Measurements from ENCODE around the gene BRCA1.
"Not testable (repeated sequence)": the region's sequence is repeated elsewhere in the genome, so short reads cannot be mapped to it uniquely, and the experiment has no call there.

BRCA1 gene

DNA sequence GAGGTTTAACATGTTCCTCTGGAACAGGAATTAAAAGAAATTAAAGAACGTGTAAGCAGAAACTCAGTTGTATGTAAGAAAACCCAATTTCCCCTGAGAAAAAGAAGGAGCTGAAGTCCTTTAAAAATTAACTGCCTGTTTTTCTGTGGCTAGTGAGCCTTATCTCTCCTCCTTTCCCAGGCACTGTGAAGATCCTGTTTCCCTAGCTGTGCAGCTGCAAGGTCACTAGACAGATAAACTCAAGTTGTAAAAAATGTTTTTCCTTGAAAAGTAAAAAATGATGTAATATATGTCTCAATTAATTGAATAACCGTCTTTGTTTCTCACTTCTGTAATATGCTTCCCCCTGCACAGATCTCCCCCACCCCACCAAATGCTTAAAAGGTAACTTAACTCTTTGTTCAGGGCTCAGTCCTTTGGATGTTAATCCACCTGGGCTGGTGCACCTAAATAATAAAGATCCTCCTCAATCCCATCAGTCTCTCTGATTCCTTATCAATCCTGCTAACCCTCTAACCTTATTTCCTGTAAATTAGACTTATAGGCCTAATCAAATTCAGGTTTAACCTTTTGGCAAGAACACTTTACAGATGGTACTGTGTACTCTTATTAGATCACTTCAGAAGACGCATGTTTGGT lies 28.2 kb upstream of the BRCA1 start:
- 95 to 98% methylated on average over 3 of the region's 3 CpGs for WGBS, 2 experiments
- not testable (repeated sequence) for H3K4me1 ChIP-seq (ENCODE audit: control insufficient read depth, insufficient read depth, low read length)

DNA sequence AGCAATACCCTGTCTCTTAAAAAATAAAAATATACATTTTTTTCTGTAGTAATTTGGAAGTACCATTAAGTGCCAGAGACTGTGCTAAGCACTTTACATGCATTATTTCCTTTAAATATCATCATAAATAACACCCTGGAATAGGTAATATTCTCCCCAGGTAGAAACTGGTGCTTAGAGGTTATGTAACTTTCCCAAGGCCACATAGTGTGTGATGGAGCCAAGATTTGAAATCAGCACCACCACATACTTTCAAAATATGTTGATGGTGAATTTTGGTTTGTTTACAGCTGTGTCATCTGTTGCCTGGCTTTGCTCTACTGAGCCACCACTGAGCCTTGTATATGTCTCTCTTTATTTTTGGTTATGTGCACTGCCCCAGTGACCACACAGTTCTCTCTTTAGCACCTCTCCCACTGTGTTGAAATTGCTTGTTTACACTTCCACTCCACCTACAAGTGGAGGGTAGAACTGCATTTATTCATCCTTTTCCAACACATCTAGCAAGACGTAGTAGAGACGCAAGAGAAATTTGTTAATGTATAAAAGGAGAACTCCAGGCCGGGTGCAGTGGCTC lies 26.8 kb upstream of the BRCA1 start:
- no peaks in the 10 kb centered on the region for H3K27me3 ChIP-seq (ENCODE audit: control insufficient read depth, insufficient read depth, low read length, poor library complexity, severe bottlenecking)
- H3K27ac ChIP-seq (ENCODE audit: insufficient read depth, low read depth, low read length, poor library complexity, severe bottlenecking) = no peak overlapping the region
- H3K36me3 ChIP-seq (ENCODE audit: control insufficient read depth, insufficient read depth, low read length) = peaks cover 7% of the 10 kb centered on the region
- WGBS, 2 experiments = 98 to 99% methylated on average over 3 of the region's 3 CpGs
- no peaks in the 10 kb centered on the region for H3K9me3 ChIP-seq (ENCODE audit: control insufficient read depth, low read length)
- H3K4me3 ChIP-seq (ENCODE audit: insufficient read depth, low read depth, low read length) = no peak overlapping the region
- H3K4me1 ChIP-seq (ENCODE audit: control insufficient read depth, insufficient read depth, low read length) = no peaks in the 10 kb centered on the region

More for the DNA sequence above, 28.2 kb upstream of the BRCA1 start:
- not testable (repeated sequence) for H3K4me3 ChIP-seq (ENCODE audit: insufficient read depth, low read depth, low read length); H3K27ac ChIP-seq (ENCODE audit: insufficient read depth, low read depth, low read length, poor library complexity, severe bottlenecking); H3K9me3 ChIP-seq (ENCODE audit: control insufficient read depth, low read length); H3K36me3 ChIP-seq (ENCODE audit: control insufficient read depth, insufficient read depth, low read length); H3K27me3 ChIP-seq (ENCODE audit: control insufficient read depth, insufficient read depth, low read length, poor library complexity, severe bottlenecking)

DNA sequence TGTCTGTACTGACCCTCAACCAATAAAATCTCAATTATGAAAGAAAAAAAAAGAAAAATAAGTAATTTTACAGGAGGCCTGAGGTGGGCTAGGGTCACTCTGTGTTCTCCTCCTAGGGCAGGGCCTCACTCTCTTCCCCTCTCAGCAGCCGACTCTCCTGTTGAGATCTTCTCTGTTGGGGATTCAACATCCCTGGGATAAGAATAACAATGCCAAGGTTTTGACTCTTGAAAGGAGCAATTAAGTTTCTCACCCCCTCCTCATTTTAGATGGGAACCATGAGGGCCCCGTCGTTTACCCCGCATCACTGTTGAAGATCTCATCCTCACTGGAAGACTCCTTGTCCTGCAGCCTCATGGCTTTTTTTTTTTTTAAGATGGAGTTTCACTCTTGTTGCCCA lies 21.5 kb upstream of the BRCA1 start:
- Histone ChIP-seq H3K4me1 (ENCODE audit: control insufficient read depth, insufficient read depth, low read length) (no peaks in the 10 kb centered on the region), H3K36me3 (ENCODE audit: control insufficient read depth, insufficient read depth, low read length) (no peaks in the 10 kb centered on the region), H3K4me3 (ENCODE audit: insufficient read depth, low read depth, low read length) (no peak overlapping the region), H3K27ac (ENCODE audit: insufficient read depth, low read depth, low read length, poor library complexity, severe bottlenecking) (no peak overlapping the region), H3K9me3 (ENCODE audit: control insufficient read depth, low read length) (no peaks in the 10 kb centered on the region), H3K27me3 (ENCODE audit: control insufficient read depth, insufficient read depth, low read length, poor library complexity, severe bottlenecking) (no peaks in the 10 kb centered on the region)
- 48 to 57% methylated on average over 4 of the region's 4 CpGs for WGBS, 2 experiments

DNA sequence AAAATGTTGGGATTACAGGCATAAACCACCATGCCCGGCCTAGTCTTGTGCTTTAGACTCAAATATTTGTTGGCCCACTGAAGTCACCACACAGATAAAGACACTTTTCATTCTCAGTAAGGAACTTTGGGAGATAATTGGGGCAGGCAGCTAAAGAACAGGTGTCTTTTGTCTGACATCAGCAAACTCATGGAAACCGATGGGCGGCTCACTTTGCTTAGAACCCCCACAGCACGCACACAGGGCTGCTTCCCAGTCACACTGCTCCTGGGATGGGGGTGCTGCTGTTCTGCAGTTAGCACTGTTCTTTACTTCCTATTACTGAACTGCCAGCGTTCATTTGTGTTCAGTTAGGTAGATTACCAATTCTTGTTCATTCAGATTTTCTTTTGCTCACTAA lies 18.0 kb upstream of the BRCA1 start:
- 93 to 95% methylated on average over 5 of the region's 5 CpGs for WGBS, 2 experiments
- H3K27ac ChIP-seq (ENCODE audit: insufficient read depth, low read depth, low read length, poor library complexity, severe bottlenecking) = no peak overlapping the region
- H3K36me3 ChIP-seq (ENCODE audit: control insufficient read depth, insufficient read depth, low read length) = no peaks in the 10 kb centered on the region
- no peak overlapping the region for H3K4me3 ChIP-seq (ENCODE audit: insufficient read depth, low read depth, low read length)
- H3K9me3 ChIP-seq (ENCODE audit: control insufficient read depth, low read length) = no peaks in the 10 kb centered on the region
- no peaks in the 10 kb centered on the region for H3K4me1 ChIP-seq (ENCODE audit: control insufficient read depth, insufficient read depth, low read length)
- no peaks in the 10 kb centered on the region for H3K27me3 ChIP-seq (ENCODE audit: control insufficient read depth, insufficient read depth, low read length, poor library complexity, severe bottlenecking)

DNA sequence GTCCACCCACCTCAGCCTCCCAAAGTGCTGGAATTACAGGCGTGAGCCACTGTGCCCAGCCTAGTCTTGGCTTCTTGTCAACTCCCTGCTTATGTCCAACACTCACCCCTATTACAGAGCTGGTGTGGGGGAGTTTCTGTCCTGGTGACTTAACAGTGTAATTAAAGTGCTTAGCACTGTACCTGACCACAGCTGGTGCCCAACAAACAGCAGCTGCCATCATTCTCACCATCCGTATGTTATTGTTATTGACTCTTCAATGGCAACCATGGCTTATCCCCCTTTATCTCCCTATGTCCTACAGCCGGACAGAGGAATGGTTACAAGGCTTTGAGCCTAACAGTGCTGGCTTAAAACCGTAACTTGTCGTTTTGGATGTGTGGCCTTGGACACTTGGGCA lies 17.0 kb upstream of the BRCA1 start:
- Histone ChIP-seq H3K4me1 (ENCODE audit: control insufficient read depth, insufficient read depth, low read length) (no peaks in the 10 kb centered on the region), H3K9me3 (ENCODE audit: control insufficient read depth, low read length) (no peaks in the 10 kb centered on the region), H3K27me3 (ENCODE audit: control insufficient read depth, insufficient read depth, low read length, poor library complexity, severe bottlenecking) (no peaks in the 10 kb centered on the region), H3K4me3 (ENCODE audit: insufficient read depth, low read depth, low read length) (no peak overlapping the region), H3K36me3 (ENCODE audit: control insufficient read depth, insufficient read depth, low read length) (no peaks in the 10 kb centered on the region), H3K27ac (ENCODE audit: insufficient read depth, low read depth, low read length, poor library complexity, severe bottlenecking) (no peak overlapping the region)
- 96 to 97% methylated on average over 5 of the region's 5 CpGs for WGBS, 2 experiments

DNA sequence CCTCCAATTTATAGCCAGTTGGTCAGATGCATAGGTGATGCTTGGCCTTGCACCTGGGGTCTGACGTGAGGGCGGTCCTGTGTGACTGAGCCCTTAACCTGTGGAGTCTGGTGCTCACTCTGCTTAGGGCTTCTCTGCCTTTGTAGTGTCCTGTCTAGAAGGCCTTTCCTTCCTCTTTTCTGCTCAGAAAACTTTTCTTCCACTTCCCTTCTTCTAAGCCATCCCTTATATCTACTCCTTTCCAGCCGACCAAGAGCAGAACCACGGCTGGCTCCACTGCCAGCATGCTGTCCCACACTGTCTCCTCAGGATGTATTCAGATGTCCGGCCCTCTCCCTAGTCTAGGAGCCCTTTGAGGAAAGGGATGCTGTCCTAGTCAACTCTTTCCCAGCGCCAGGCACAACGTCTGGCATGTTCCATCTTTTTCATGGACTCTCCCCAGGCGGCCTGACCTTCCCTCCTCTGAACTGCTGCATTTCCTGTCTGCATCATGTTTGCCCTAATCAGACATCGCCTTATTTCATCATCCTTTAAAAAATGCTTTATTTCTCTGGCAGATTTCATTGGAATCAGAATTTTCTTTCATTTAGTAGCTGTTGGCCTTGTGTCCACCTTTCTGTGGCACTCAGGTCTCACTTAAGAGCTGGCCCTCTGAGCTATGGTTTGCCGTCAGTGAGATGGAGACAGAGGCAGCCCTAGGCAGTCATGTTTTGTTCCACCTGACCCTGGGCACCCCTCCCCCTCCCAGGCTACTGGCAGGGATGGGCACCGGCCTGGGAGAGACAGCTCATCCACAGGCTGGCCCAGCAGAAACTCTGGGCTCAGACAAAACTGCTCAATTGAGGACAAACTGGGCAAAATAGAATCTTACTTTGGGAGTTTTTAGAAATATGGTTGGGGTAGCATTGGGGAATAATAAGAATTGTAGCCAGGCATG lies 15.5 kb upstream of the BRCA1 start:
- no peak overlapping the region for H3K27ac ChIP-seq (ENCODE audit: insufficient read depth, low read depth, low read length, poor library complexity, severe bottlenecking)
- H3K4me1 ChIP-seq (ENCODE audit: control insufficient read depth, insufficient read depth, low read length) = no peaks in the 10 kb centered on the region
- WGBS, 2 experiments = 88 to 91% methylated on average over 11 of the region's 11 CpGs
- no peaks in the 10 kb centered on the region for H3K27me3 ChIP-seq (ENCODE audit: control insufficient read depth, insufficient read depth, low read length, poor library complexity, severe bottlenecking)
- no peaks in the 10 kb centered on the region for H3K36me3 ChIP-seq (ENCODE audit: control insufficient read depth, insufficient read depth, low read length)
- H3K9me3 ChIP-seq (ENCODE audit: control insufficient read depth, low read length) = no peaks in the 10 kb centered on the region
- H3K4me3 ChIP-seq (ENCODE audit: insufficient read depth, low read depth, low read length) = no peak overlapping the region

DNA sequence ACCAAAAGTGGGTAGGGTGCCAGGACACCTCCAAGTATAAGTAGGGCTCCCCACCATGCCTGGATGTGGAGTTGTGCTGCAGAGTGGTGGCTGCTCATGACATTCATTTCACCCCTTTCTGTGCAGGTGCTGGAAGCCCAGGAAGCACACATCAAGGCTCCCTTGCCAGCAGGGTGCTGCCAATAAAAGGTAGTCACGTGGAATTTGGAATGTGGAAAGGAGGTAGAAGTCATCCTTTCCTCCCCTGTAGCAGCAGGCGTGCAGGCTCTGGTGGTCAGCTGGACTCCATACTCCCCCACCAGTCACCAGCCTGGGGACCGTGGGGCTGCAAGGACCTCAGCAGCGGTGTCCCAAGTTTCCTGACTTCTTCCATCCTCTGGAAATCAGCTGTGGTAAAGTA lies 13.4 kb upstream of the BRCA1 start:
- H3K36me3 ChIP-seq (ENCODE audit: control insufficient read depth, insufficient read depth, low read length); H3K4me3 ChIP-seq (ENCODE audit: insufficient read depth, low read depth, low read length); H3K27me3 ChIP-seq (ENCODE audit: control insufficient read depth, insufficient read depth, low read length, poor library complexity, severe bottlenecking); H3K4me1 ChIP-seq (ENCODE audit: control insufficient read depth, insufficient read depth, low read length); H3K27ac ChIP-seq (ENCODE audit: insufficient read depth, low read depth, low read length, poor library complexity, severe bottlenecking); H3K9me3 ChIP-seq (ENCODE audit: control insufficient read depth, low read length): not testable (repeated sequence)
- 89 to 92% methylated on average over 4 of the region's 4 CpGs for whole genome bisulfite sequencing, 2 experiments

DNA sequence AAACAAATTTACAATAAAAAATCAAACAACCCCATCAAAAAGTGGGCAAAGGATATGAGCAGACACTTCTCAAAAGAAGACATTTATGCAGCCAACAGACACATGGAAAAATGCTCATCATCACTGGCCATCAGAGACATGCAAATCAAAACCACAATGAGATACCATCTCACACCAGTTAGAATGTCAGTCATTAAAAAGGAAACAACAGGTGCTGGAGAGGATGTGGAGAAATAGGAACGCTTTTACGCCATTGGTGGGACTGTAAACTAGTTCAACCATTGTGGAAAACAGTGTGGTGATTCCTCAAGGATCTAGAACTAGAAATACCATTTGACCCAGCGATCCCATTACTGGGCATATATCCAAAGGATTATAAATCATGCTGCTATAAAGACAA lies 11.4 kb upstream of the BRCA1 start:
- not testable (repeated sequence) for H3K4me1 ChIP-seq (ENCODE audit: control insufficient read depth, insufficient read depth, low read length); H3K9me3 ChIP-seq (ENCODE audit: control insufficient read depth, low read length); H3K36me3 ChIP-seq (ENCODE audit: control insufficient read depth, insufficient read depth, low read length); H3K27me3 ChIP-seq (ENCODE audit: control insufficient read depth, insufficient read depth, low read length, poor library complexity, severe bottlenecking); H3K4me3 ChIP-seq (ENCODE audit: insufficient read depth, low read depth, low read length); H3K27ac ChIP-seq (ENCODE audit: insufficient read depth, low read depth, low read length, poor library complexity, severe bottlenecking)
- 93 to 94% methylated on average over 3 of the region's 3 CpGs for WGBS, 2 experiments

DNA sequence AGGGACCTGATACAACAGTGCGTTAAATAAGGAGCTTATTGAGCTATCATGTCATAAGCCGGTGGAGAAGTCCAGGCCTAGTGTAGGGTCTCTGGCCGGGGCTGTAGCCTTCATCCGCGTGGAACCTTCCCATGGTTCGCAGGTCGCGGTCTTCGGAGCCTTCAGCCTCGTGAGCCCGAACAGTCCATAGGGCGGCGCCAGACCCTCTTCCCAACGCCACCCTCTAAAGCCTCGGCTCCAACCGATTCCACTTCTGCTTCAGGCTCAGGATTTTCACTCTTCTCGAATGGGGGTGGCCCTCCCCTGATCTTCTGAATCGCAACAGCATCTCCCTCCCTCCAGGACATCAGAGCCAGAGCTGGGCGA lies 10.3 kb upstream of the BRCA1 start:
- 95 to 97% methylated on average over 19 of the region's 19 CpGs for WGBS, 2 experiments
- Histone ChIP-seq H3K27ac (ENCODE audit: insufficient read depth, low read depth, low read length, poor library complexity, severe bottlenecking) (no peak overlapping the region), H3K27me3 (ENCODE audit: control insufficient read depth, insufficient read depth, low read length, poor library complexity, severe bottlenecking) (no peaks in the 10 kb centered on the region), H3K9me3 (ENCODE audit: control insufficient read depth, low read length) (no peaks in the 10 kb centered on the region), H3K4me3 (ENCODE audit: insufficient read depth, low read depth, low read length) (no peak overlapping the region), H3K36me3 (ENCODE audit: control insufficient read depth, insufficient read depth, low read length) (no peaks in the 10 kb centered on the region), H3K4me1 (ENCODE audit: control insufficient read depth, insufficient read depth, low read length) (no peaks in the 10 kb centered on the region)

DNA sequence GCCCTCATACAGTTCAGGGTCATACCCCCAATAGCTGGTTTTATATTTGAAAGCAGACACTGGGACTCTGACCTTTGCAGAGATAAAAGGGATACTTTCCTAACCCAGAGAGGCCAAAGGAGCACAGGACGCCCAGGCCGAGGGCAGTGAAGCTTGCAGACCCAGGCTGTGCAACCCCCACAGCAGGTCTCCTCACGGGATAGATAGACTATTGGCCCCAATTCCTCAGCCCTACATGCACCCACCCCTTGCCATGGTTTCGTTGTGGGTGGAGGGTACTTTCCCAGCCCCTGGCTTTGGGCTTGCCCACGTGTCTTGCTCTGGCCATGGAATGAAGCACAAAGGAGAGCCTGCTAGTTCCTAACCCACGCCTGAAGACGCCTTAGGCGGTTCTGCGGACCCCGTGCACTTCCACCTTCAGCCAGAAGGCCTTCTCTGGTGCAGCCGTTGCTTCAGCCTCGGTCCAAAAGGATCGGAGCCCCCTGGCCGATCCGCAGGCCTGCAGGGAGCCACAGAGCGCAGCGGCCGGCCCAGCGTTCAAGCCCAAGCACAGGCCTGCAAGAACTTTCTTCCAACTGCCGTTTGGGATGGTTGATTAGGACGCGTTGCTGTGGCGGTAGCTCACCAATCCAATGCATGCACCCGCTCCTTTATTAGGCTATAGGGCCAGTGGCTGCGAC lies 9.8 kb upstream of the BRCA1 start:
- Histone ChIP-seq H3K9me3 (ENCODE audit: control insufficient read depth, low read length) (no peaks in the 10 kb centered on the region), H3K4me1 (ENCODE audit: control insufficient read depth, insufficient read depth, low read length) (no peaks in the 10 kb centered on the region), H3K27me3 (ENCODE audit: control insufficient read depth, insufficient read depth, low read length, poor library complexity, severe bottlenecking) (no peaks in the 10 kb centered on the region), H3K27ac (ENCODE audit: insufficient read depth, low read depth, low read length, poor library complexity, severe bottlenecking) (no peak overlapping the region), H3K4me3 (ENCODE audit: insufficient read depth, low read depth, low read length) (no peak overlapping the region), H3K36me3 (ENCODE audit: control insufficient read depth, insufficient read depth, low read length) (no peaks in the 10 kb centered on the region)
- whole genome bisulfite sequencing, 2 experiments = 96 to 97% methylated on average over 25 of the region's 25 CpGs

Data from ectodermal cell (in vitro differentiated cells).